Measurements from ENCODE around the gene PDE1C. TPM values are rescaled to one million over a fixed set of nuclear protein-coding genes. Genes with fewer than 3 reads are reported as not detected.

The PDE1C gene
- total RNA-seq, 1 experiment from 2014 or later: 14.1 TPM

DNA sequence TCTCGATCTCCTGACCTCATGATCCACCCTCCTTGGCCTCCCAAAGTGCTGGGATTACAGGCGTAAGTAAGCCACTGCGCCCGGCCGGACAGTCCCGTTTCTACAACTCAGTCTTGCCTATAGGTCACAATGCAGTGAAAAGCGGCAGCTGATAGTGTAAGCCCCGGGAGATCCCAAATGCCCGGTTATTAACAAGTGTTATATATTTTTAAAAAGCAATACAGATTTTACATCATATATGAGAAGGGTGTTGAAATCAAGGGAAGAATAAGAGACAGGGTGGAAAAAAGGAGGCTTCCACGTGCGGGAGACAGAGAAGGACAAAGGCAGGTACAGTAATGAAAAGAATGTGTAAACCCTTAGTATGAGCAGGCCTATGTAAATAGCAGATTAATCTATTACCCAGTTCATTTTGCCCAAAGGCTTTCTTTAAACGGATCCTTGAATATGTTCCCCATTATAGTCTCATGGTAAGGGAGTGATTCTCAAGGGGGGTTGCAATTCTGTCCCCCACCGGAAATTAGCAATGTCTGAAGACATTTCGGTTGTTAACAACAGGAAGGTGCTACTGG is 170.8 kb downstream of the PDE1C start:
- Histone ChIP-seq H3K27me3 (ENCODE audit: low read length) (no peaks in the 10 kb centered on the region), H3K36me3 (ENCODE audit: low read depth, low read length) (no peaks in the 10 kb centered on the region), H3K4me2 (ENCODE audit: low read length) (peak overlapping the region; percentile 66), H3K9me2 (replicated peaks; ENCODE audit: low read length) (no peaks in the 10 kb centered on the region), H3K4me3 (ENCODE audit: low read length) (peak overlapping the region; percentile 33; the same call in 1 of the 2 replicates), H3K27ac (ENCODE audit: low read length) (peak overlapping the region; percentile 39), H3K9me3 (ENCODE audit: low read length) (no peaks in the 10 kb centered on the region), H3K4me1 (ENCODE audit: insufficient read depth, low read length) (peaks cover 15% of the 10 kb centered on the region), H3F3A (ENCODE audit: low read length, unreplicated experiment) (no peaks in the 10 kb centered on the region), H4K20me1 (ENCODE audit: low read length) (no peaks in the 10 kb centered on the region), H3K9ac (ENCODE audit: low read length) (peak overlapping the region; percentile 1; the same call in 1 of the 2 replicates), H2AFZ (ENCODE audit: low read length) (peak overlapping the region; percentile 79), H3K79me2 (ENCODE audit: low read length) (no peaks in the 10 kb centered on the region)
- BruUV-seq (replicated peaks): TSS peak; percentile 93
- TF ChIP-seq, protein P1, sequence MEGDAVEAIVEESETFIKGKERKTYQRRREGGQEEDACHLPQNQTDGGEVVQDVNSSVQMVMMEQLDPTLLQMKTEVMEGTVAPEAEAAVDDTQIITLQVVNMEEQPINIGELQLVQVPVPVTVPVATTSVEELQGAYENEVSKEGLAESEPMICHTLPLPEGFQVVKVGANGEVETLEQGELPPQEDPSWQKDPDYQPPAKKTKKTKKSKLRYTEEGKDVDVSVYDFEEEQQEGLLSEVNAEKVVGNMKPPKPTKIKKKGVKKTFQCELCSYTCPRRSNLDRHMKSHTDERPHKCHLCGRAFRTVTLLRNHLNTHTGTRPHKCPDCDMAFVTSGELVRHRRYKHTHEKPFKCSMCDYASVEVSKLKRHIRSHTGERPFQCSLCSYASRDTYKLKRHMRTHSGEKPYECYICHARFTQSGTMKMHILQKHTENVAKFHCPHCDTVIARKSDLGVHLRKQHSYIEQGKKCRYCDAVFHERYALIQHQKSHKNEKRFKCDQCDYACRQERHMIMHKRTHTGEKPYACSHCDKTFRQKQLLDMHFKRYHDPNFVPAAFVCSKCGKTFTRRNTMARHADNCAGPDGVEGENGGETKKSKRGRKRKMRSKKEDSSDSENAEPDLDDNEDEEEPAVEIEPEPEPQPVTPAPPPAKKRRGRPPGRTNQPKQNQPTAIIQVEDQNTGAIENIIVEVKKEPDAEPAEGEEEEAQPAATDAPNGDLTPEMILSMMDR (conservative IDR thresholded peaks at IDR 0.05; ENCODE audit: low read depth, low read length): no peak
- no peak for TF ChIP-seq EZH2 (IDR thresholded peaks at IDR 0.05; ENCODE audit: low read length, unreplicated experiment)
- TF ChIP-seq EZH2phosphoT487 (IDR thresholded peaks at IDR 0.05; ENCODE audit: borderline replicate concordance, low read length): no peak
- ATAC-seq: peak; percentile 91
- intact Hi-C loops (cut with micrococcal nuclease): loop anchor here (2.0 kb wide), 1 partner anchor 35 kb away; no protein-coding TSS in a partner anchor
- DNase-seq: peak; percentile 58
- CTCF ChIA-PET: no interaction called here
- POLR2A ChIA-PET (ENCODE audit: unreplicated experiment): no interaction called here

DNA sequence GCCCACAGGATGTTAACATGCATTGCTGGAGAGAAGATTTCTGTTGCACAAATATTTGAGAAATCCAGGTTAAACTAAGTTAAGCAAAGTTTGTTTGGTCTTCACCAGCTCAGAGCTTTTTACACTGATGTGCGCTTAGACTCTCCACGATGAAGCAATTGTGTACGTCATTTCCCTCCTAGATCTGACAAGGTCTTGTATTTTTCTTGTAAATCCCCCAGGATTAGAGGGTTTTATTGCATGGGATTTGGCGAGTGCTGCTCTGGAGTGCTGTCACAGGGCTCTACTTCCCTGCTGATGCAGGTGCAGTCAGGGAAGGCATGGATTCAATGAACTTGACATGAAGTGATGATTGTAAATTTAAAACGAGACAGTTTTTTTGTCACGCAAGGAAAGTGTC is 173.3 kb downstream of the PDE1C start:
- no peaks in the 10 kb centered on the region for H3K9me3 ChIP-seq (ENCODE audit: low read length)
- ATAC-seq: no peak
- no peak for DNase-seq

More for the DNA sequence above, 173.3 kb downstream of the PDE1C start:
- TF ChIP-seq, protein P1 (conservative IDR thresholded peaks at IDR 0.05; ENCODE audit: low read depth, low read length): no peak
- TF ChIP-seq EZH2phosphoT487 (IDR thresholded peaks at IDR 0.05; ENCODE audit: borderline replicate concordance, low read length) (no peak), EZH2 (IDR thresholded peaks at IDR 0.05; ENCODE audit: low read length, unreplicated experiment) (no peak)
- H4K20me1 ChIP-seq (ENCODE audit: low read length): no peaks in the 10 kb centered on the region
- no TSS peak for BruUV-seq (replicated peaks)
- no peak overlapping the region for H3K9ac ChIP-seq (ENCODE audit: low read length)
- CTCF ChIA-PET: no interaction called here
- intact Hi-C loops (cut with micrococcal nuclease): no loop called here
- peaks cover 15% of the 10 kb centered on the region for H3K4me1 ChIP-seq (ENCODE audit: insufficient read depth, low read length)
- H3K36me3 ChIP-seq (ENCODE audit: low read depth, low read length): no peaks in the 10 kb centered on the region
- H3K4me2 ChIP-seq (ENCODE audit: low read length): no peak overlapping the region
- no peaks in the 10 kb centered on the region for H3F3A ChIP-seq (ENCODE audit: low read length, unreplicated experiment)
- H3K9me2 ChIP-seq (replicated peaks; ENCODE audit: low read length): no peaks in the 10 kb centered on the region
- no peak overlapping the region for H2AFZ ChIP-seq (ENCODE audit: low read length)
- no peak overlapping the region for H3K4me3 ChIP-seq (ENCODE audit: low read length)
- H3K79me2 ChIP-seq (ENCODE audit: low read length): no peaks in the 10 kb centered on the region
- H3K27me3 ChIP-seq (ENCODE audit: low read length): no peaks in the 10 kb centered on the region
- POLR2A ChIA-PET (ENCODE audit: unreplicated experiment): interaction anchor here (0.6 kb wide), 1 partner anchor 14 kb away, joined by 5 read pairs; no protein-coding TSS in a partner anchor
- H3K27ac ChIP-seq (ENCODE audit: low read length): no peak overlapping the region
